HS-5 (cell line): Measurements from ENCODE around the gene SYT9.
"Not testable (repeated sequence)": the region's sequence is repeated elsewhere in the genome, so short reads cannot be mapped to it uniquely, and the experiment has no call there.

ENCODE experiments used
- DNase-seq: peaks from one replicate; pipeline ENCODE4 v3.0.0-alpha.2; 2012; ENCODE audit warnings: low read depth

The SYT9 gene

DNA sequence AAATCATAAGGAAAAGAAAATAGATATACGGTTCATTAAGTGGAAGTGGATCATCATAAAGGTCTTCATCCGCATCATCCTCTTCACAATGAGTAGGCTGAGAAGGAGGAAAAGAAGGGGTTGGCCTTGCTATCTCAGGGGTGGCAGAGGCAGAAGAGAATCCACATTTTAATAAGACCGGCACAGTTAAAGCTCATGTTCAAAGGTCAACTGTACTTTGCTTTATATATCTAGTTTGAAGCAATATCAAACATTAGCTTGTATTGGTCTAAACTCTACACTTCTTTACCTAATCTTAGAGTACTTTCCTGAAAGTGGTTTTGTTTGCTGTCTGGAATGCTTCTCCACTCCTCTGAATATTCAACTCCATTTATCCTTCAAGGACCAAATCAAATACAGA, 256.4 kb downstream of the SYT9 start:
- DNase-seq = no peak

DNA sequence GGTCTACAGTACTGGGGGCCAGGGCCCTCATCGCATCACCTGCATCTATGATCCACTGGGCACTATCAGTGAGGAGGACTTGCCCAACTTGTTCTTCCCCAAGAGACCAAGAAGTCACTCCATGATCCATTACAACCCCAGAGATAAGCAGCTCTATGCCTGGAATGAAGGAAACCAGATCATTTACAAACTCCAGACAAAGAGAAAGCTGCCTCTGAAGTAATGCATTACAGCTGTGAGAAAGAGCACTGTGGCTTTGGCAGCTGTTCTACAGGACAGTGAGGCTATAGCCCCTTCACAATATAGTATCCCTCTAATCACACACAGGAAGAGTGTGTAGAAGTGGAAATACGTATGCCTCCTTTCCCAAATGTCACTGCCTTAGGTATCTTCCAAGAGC, 258.3 kb downstream of the SYT9 start:
- no peak for DNase-seq

DNA sequence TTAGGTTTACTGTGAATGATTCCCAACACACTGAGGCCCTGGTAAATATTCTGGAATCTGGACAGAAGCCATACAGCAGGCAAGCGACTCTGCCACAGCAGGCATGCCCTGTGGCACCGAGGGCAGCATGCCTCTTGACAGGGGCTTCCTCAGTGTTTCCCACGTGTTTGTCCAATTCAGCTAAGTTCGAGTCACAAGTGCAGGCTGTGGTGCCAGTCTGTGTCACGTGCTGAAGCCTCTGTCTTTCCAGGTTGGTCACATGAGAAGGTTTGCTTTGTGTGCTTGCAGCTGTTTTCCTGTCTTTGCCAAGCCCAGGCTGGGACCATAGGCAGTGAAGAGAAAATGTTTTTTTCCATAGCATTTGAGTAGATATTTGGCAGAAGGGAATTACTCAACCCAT, 259.7 kb downstream of the SYT9 start:
- DNase-seq = no peak

DNA sequence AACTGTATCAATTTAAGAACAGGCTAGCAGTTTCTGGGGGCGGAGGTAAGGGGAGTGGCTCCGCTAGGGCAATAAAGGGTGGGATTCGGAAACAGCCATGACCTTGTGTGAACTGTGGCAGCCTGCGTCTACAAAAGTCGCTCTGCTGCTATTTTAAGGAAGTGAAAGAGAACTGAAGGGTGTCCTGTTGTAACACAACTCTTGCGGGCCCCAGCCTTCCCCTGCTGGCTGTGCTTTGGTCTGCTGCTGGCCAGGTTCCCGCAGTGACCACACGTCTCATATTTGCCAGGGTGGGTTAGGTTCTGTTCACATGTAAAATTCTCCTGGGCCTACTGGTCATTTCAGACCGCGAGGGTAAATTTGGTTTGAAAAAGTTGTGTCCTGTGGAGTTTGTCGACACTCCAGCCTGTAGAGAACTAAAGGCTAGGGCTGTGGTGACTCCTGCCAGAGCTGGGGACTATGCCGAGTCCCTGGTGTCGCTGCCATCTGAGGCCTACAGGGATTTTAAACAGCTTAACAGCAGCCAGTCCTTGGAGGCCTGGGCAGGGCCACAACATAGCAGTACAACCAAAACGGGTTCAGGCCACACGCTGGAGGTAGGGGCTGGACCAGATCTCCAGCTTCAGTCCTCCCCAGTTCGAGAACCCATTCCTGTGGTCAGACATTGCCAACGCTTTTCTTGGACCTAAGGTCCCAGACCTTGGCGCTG, 261.0 kb downstream of the SYT9 start:
- no peak for DNase-seq

DNA sequence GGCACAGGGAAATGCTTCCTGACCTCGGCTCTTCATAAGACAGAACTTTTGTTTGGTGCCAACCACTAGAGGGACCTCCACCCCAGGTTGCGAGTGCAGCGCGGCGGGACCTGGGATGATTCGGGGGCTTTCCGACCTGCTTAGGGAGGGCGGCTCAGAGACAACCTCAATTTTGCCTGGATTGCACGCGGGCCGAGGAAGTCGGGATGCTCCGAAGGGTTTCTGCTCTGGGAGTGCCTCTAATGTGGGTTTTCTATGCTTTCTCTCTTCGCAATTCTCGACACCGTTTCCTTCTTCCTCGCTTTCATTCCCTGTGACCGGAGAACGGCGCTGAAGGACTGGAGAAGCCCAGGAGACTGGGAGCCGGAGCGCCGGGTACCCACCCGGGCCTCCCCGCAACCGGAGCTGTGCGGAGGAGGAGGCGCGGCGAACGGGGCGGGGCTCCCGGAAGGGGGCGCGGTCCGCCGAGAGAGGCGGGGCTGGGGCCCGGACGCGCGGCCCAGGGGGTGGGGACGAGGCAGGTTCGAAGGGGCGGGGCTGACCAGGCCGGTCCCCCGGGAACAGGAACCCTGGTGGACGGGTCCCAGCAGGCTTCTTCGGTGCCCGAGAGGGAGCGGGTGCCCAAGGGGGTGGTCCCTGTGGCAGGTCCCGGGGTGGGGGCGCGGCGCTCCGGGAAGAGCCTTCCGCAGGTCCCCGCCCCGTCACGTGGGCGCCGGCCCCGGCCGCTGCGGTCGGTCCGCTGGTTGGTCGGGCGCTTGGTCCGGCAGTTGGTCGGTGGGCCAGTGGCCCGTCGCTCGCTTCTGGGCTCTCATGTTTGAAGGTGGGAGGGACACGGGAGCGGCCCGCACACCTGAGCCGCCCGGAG, 261.8 kb downstream of the SYT9 start, which contains the start of gene PPFIBP2:
PPFIBP2 (plus strand) TSS at position 766 of the 865 bp plus-strand sequence. CDS start 35,477 bp downstream, outside the sequence.
- peak; percentile 42 for DNase-seq

DNA sequence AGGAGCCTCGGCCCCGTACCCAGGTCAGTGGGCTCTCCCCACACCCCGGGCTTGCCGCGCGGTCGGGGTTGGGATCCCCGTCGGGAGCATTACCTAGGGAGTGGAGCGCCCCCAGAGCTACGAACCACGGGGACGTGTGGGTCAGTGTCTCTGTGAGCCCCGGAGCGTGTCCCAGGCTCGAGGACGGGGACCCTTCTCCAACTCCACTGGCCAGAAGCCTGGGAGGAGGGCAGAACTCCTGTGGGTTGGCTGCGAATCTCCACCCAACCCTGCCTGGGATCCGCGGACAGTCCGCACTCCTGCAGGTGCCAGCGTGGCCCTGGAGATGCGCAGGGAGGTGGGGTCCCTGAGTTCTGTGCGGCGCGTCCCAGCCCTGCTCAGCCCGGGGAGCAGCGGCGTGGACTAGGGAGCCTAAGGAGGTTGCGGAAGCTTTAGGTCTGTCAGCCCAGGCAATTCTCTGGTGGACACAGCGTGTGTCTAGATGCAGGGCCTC, 262.4 kb downstream of the SYT9 start:
- DNase-seq = no peak

DNA sequence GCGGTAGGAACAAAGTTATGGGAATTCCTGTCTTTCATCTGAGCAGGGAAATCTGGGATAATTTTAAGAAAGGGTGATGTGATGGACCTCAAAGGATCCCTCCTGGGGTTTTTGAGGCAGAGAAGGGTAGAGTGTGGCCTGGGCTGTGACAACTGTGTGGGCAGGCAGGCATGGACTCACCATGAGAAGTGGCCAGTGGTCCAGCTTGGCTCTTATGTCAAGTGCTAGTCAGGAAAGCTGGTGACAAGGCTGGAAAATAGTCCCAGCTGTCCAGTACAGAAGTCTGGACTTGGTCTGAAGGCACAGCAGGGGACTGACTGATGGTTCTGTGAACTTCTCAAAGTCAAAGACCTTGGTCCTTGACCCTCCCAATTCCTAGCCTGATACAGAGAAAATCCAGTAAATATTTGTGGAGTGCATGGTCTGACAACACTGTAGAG, 263.8 kb downstream of the SYT9 start:
- no peak for DNase-seq

DNA sequence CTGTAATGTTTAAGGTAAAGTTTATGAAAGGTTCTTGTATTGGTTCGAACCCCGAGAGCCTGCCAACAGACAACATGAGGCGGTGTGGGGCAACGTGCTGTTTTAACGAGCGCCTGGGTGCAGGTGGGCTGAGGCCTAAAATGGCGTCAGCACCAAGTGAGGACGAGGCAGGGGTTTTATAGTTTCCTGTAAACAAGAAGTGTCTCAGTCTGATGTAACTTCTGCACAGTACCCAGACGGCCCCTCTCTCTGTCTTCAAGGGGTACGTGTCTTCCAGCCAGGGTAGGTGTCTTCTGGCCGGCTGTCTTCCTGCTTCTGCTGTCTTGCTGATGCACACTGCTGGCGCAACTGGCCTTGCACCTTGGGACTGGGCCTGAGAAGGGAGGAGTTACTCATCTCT, 264.8 kb downstream of the SYT9 start:
- no peak for DNase-seq

DNA sequence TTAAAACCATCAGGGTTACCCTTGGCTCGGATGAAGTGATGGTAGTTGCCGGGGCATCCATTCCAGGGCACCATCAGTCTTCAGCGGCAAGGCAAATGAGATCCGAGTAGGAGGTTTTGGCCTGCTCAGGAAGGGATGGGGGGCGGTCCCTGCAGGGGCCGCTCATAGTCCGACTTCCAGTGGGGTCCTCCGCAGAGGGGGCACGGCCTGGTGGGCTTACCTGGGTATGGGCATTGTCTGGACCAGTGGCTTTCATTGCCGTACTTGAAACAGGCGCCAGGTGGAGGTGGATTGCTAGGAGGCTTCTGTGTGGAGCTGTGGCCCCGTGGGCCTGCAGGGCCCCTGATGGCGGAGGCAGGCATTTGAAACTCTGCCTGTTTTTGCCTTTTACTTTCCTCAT, 266.0 kb downstream of the SYT9 start:
- not testable (repeated sequence) for DNase-seq
